B cell (primary cell): Measurements from ENCODE around the gene REC8. TPM values are rescaled to one million over a fixed set of nuclear protein-coding genes. Genes with fewer than 3 reads are reported as not detected.

Experiments
- ATAC-seq: fragments of 200-7000 bp; cut with Tn5 transposase; one replicate; pipeline ENCODE4 v1.10.0; 2021; ENCODE audit warnings: low read depth, mild to moderate bottlenecking, moderate number of reproducible peaks, moderate library complexity
- CTCF ChIA-PET: fragments of 350-600 bp; sonication (Branson Sonifier 250); formaldehyde crosslinking; loops from one replicate; lab custom pipeline; 2021; ENCODE audit warnings: antibody characterized with exemption, inconsistent platforms; lab: Charles Lee
- POLR2A ChIA-PET: fragments of 350-600 bp; sonication (Branson Sonifier 250); formaldehyde crosslinking; loops from one replicate; lab custom pipeline; 2021; ENCODE audit warnings: antibody characterized with exemption; lab: Charles Lee
- DNase-seq: peaks from one replicate; pipeline ENCODE4 v3.0.0; 2013
- H2AFZ ChIP-seq: 2 replicates; pipeline ENCODE4 v1.6.1; 2012; ENCODE audit warnings: mild to moderate bottlenecking, low read depth, low read length; ENCODE audit not compliant: insufficient read depth, poor library complexity, severe bottlenecking
- H3K27ac ChIP-seq, 2 donors: 1 replicate in 1 of 2; 2 replicates in 1 of 2; pipeline ENCODE4 v1.5.1; 2012 to 2013; ENCODE audit warnings: low read length in 2 of 2, mild to moderate bottlenecking in 2 of 2, moderate library complexity in 1 of 2
- H3K27me3 ChIP-seq, 4 experiments: fragments of 200-600 bp in 1 of 4; sonication (generic) in 1 of 4; replicated peaks in 1 of 4; 1 replicate in 2 of 4; 2 replicates in 2 of 4; pipeline versions ENCODE4 v1.6.1 to v1.7.0; 2013 to 2016; ENCODE audit warnings: low read length in 3 of 4, mild to moderate bottlenecking in 2 of 4, mixed read lengths in 1 of 4, moderate library complexity in 1 of 4; ENCODE audit not compliant: insufficient read depth in 4 of 4, control insufficient read depth in 3 of 4; ENCODE audit errors: control extremely low read depth in 1 of 4
- H3K36me3 ChIP-seq, 2 experiments: replicated peaks in 1 of 2; 1 replicate in 1 of 2; 2 replicates in 1 of 2; pipeline versions ENCODE4 v1.6.1 to v1.7.1; 2013; ENCODE audit warnings: low read length in 1 of 2; ENCODE audit not compliant: insufficient read depth in 2 of 2, control insufficient read depth in 1 of 2; ENCODE audit errors: control extremely low read depth in 1 of 2, extremely low read depth in 1 of 2
- H3K4me1 ChIP-seq, 2 donors: fragments of 200-600 bp in 1 of 2; sonication (generic) in 1 of 2; 1 replicate in 1 of 2; 2 replicates in 1 of 2; pipeline versions ENCODE4 v1.5.1 to v1.6.1; 2013 to 2017; ENCODE audit warnings: low read length in 2 of 2; ENCODE audit not compliant: control insufficient read depth in 2 of 2, insufficient read depth in 2 of 2
- H3K4me2 ChIP-seq: replicated peaks from 2 replicates; pipeline ENCODE3; 2012; ENCODE audit warnings: mild to moderate bottlenecking, low read depth, low read length; ENCODE audit not compliant: poor library complexity, severe bottlenecking
- H3K4me3 ChIP-seq, 5 experiments: fragments of 200-600 bp in 1 of 5; sonication (generic) in 1 of 5; 1 replicate in 3 of 5; 2 replicates in 2 of 5; pipeline versions ENCODE4 v1.5.1 to v1.7.0; 2011 to 2016; ENCODE audit warnings: low read length in 4 of 5, mild to moderate bottlenecking in 4 of 5, low read depth in 2 of 5, control low read depth in 1 of 5, moderate library complexity in 1 of 5; ENCODE audit not compliant: insufficient read depth in 1 of 5; ENCODE audit errors: control extremely low read depth in 1 of 5, extremely low read depth in 1 of 5
- H3K79me2 ChIP-seq: fragments of 200-600 bp; sonication (generic); one replicate; pipeline ENCODE4 v1.6.0; 2016; ENCODE audit warnings: low read length; ENCODE audit not compliant: control insufficient read depth, insufficient read depth
- H3K9ac ChIP-seq: fragments of 200-600 bp; sonication (generic); 2 replicates; pipeline ENCODE4 v1.6.1; 2017; ENCODE audit warnings: mild to moderate bottlenecking, low read length, moderate library complexity
- H3K9me3 ChIP-seq, 3 donors: one replicate each; pipeline versions ENCODE4 v1.6.1 to v1.7.1; 2013; ENCODE audit warnings: low read length in 2 of 3; ENCODE audit not compliant: control insufficient read depth in 2 of 3, insufficient read depth in 1 of 3; ENCODE audit errors: control extremely low read depth in 1 of 3
- H4K20me1 ChIP-seq: 2 replicates; pipeline ENCODE4 v1.6.0; 2012; ENCODE audit warnings: mild to moderate bottlenecking, low read length; ENCODE audit not compliant: insufficient read depth, control insufficient read depth, poor library complexity, severe bottlenecking
- H3K27ac Mint-ChIP-seq: one replicate; pipeline ENCODE4 v1.8.0; 2021; ENCODE audit warnings: mixed read lengths
- H3K27me3 Mint-ChIP-seq: one replicate; pipeline ENCODE4 v1.8.0; 2021; ENCODE audit warnings: mixed read lengths
- H3K4me1 Mint-ChIP-seq: one replicate; pipeline ENCODE4 v1.8.0; 2021; ENCODE audit warnings: mixed read lengths
- H3K4me3 Mint-ChIP-seq: one replicate; pipeline ENCODE4 v1.8.0; 2021; ENCODE audit warnings: mixed read lengths
- H3K9me3 Mint-ChIP-seq: one replicate; pipeline ENCODE4 v1.8.0; 2022; ENCODE audit warnings: mixed read lengths; ENCODE audit not compliant: insufficient read depth
- EZH2 ChIP-seq: IDR thresholded peaks from 2 replicates; pipeline ENCODE4 v1.6.1; 2012; ENCODE audit warnings: borderline replicate concordance, low read depth, mild to moderate bottlenecking, moderate library complexity, low read length; ENCODE audit not compliant: insufficient read depth, poor library complexity, severe bottlenecking
- WGBS: methylation state at CpG from one replicate; pipeline ENCODE4 v1.1.5; 2013; ENCODE audit warnings: missing lambda C conversion rate; ENCODE audit not compliant: insufficient coverage; 5-methylcytosine and 5-hydroxymethylcytosine counted together
- intact Hi-C: fragments of 100-400 bp; cut with micrococcal nuclease; formaldehyde crosslinking; loops from one replicate; pipeline ENCODE4 v1.10.0; 2022
- polyA plus RNA-seq: library from polyadenylated mRNA; depleted of rRNA; stranded (reverse); fragments of >200 nt; gene quantifications from 2 replicates; pipeline ENCODE4 v1.2.3, GENCODE V29; 2012
- total RNA-seq, 2 donors: library from RNA; stranded (reverse); fragments of 120-200 nt in 1 of 2; gene quantifications; 1 replicate in 1 of 2; 2 replicates in 1 of 2; pipeline versions ENCODE4 v1.2.3 to v1.2.4, GENCODE V29; 2013 to 2022
- TF ChIP-seq, protein P1 (sequence below): fragments of 200-600 bp; IDR thresholded peaks from one replicate; pipeline ENCODE4 v1.8.0; 2022; ENCODE audit warnings: antibody characterized with exemption, mild to moderate bottlenecking

Gene REC8
- total and polyA plus RNA-seq, 2 donors (not counting 1 experiment from before 2014, with no cell fraction given): 34.0 to 62.1 TPM

DNA sequence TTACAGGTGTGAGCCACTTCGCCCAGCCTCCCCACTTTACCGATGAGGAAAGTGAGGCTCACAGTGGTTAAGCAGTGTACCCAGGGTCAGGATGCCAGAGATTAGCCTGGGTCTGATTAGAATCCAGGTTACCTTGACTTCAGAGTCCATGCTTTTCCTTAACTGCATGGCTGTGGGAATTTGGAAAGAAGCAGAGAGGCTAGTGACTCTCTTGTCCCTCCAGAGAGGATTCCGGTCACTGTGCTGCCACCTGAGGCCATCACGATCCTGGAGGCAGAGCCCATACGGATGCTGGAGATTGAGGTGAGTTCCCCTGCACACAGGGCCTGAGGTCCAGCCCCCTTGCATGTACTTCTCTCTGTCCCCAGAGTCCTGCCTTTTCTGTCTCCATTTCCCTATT lies 4.7 kb downstream of the REC8 start:
- no peak for TF ChIP-seq EZH2
- TF ChIP-seq, protein P1, sequence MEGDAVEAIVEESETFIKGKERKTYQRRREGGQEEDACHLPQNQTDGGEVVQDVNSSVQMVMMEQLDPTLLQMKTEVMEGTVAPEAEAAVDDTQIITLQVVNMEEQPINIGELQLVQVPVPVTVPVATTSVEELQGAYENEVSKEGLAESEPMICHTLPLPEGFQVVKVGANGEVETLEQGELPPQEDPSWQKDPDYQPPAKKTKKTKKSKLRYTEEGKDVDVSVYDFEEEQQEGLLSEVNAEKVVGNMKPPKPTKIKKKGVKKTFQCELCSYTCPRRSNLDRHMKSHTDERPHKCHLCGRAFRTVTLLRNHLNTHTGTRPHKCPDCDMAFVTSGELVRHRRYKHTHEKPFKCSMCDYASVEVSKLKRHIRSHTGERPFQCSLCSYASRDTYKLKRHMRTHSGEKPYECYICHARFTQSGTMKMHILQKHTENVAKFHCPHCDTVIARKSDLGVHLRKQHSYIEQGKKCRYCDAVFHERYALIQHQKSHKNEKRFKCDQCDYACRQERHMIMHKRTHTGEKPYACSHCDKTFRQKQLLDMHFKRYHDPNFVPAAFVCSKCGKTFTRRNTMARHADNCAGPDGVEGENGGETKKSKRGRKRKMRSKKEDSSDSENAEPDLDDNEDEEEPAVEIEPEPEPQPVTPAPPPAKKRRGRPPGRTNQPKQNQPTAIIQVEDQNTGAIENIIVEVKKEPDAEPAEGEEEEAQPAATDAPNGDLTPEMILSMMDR: no peak
- Histone ChIP-seq H3K9me3 (no peaks in the 10 kb centered on the region), H3K36me3 (peaks cover 1 to 38% of the 10 kb centered on the region in 2 experiments), H3K79me2 (no peaks in the 10 kb centered on the region), H3K27me3 (no peaks in the 10 kb centered on the region), H4K20me1 (no peaks in the 10 kb centered on the region), H3K4me1 (peaks cover 8 to 14% of the 10 kb centered on the region in 2 donors), H3K27ac (no peak overlapping the region), H2AFZ (no peak overlapping the region), H3K9ac (no peak overlapping the region), H3K4me3 (no peak overlapping the region), H3K4me2 (no peak overlapping the region)
- Mint-ChIP-seq H3K4me3 (no peak overlapping the region), H3K9me3 (no peaks in the 10 kb centered on the region), H3K27ac (no peak overlapping the region), H3K27me3 (no peaks in the 10 kb centered on the region), H3K4me1 (peaks cover 20% of the 10 kb centered on the region)
- CTCF ChIA-PET: interaction anchor here (1.1 kb wide), 1 partner anchor 86 kb away, joined by 4 read pairs; no protein-coding TSS in a partner anchor
- ATAC-seq (no peak), DNase-seq (no peak)
- POLR2A ChIA-PET: interaction anchor here (0.6 to 1.7 kb wide), 2 partner anchors 16 to 66 kb away, joined by 4 to 5 read pairs; partner anchors contain the start of gene IRF9
- intact Hi-C loops: no loop called here
- 98% methylated on average over 5 of the region's 5 CpGs for WGBS

DNA sequence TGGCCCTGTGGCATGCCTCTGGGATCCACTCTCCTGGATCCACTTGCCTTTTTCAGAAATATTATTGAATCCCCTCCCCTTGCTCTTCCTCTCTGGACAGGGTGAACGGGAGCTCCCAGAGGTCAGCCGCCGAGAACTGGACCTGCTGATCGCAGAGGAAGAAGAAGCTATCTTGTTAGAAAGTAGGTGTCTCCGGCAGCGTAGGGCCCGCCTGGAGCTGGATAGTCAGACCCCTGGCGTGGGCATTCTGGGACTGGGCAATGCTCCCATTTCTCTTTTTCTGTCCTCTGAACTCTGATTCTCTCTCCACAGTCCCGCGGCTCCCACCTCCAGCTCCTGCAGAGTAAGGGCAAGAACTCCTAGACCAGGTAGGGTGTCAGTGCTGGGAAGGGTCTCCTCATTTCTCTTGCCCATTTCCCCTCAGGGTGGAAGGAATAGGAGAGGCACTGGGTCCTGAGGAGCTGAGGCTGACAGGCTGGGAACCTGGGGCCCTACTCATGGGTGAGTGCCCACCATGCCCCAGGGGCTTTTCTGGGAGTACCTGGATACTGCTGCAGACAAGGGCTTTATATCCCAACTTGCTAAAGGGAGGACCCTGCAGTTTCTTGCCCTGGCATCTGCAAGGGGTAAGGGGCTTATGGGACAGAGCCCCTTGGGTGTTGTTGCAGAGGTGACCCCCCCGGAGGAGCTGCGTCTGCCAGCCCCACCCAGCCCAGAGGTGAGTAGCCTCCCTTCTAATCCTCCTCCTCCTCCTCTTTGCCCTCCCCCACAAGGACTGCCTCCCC lies 5.4 kb downstream of the REC8 start:
- H3K36me3 ChIP-seq: peaks cover 3 to 44% of the 10 kb centered on the region in 2 experiments
- H3K4me3 ChIP-seq: no peak overlapping the region
- no peak overlapping the region for H3K4me3 Mint-ChIP-seq
- no peaks in the 10 kb centered on the region for H4K20me1 ChIP-seq
- POLR2A ChIA-PET: interaction anchor here (1.7 kb wide), 1 partner anchor 16 kb away, joined by 4 read pairs; the partner anchor contains the start of gene IRF9
- no peak overlapping the region for H3K9ac ChIP-seq
- DNase-seq: no peak
- peaks cover 13% of the 10 kb centered on the region for H3K4me1 Mint-ChIP-seq
- H3K27ac Mint-ChIP-seq: no peak overlapping the region
- no peak for ATAC-seq
- CTCF ChIA-PET: interaction anchor here (1.1 kb wide), 1 partner anchor 86 kb away, joined by 4 read pairs; no protein-coding TSS in a partner anchor
- no CpG with 5 or more reads among the region's 12 CpGs for WGBS
- H2AFZ ChIP-seq: no peak overlapping the region
- H3K27me3 ChIP-seq: no peaks in the 10 kb centered on the region
- H3K4me2 ChIP-seq: no peak overlapping the region
- no peaks in the 10 kb centered on the region for H3K27me3 Mint-ChIP-seq
- intact Hi-C loops: no loop called here
- no peak for TF ChIP-seq EZH2
- TF ChIP-seq, protein P1: no peak
- no peak overlapping the region for H3K27ac ChIP-seq
- no peaks in the 10 kb centered on the region for H3K9me3 Mint-ChIP-seq
- no peaks in the 10 kb centered on the region for H3K79me2 ChIP-seq
- peaks cover 5 to 9% of the 10 kb centered on the region in 2 donors for H3K4me1 ChIP-seq
- no peaks in the 10 kb centered on the region for H3K9me3 ChIP-seq
